Fibroblast of skin of back (primary cell): ENCODE data around the gene FRY.
A peak's percentile ranks its signal among the peaks of the same experiment; 100 is the strongest.

ENCODE experiments used
- DNase-seq: peaks from one replicate; pipeline ENCODE4 v3.0.0-alpha.2; 2013

FRY gene

DNA sequence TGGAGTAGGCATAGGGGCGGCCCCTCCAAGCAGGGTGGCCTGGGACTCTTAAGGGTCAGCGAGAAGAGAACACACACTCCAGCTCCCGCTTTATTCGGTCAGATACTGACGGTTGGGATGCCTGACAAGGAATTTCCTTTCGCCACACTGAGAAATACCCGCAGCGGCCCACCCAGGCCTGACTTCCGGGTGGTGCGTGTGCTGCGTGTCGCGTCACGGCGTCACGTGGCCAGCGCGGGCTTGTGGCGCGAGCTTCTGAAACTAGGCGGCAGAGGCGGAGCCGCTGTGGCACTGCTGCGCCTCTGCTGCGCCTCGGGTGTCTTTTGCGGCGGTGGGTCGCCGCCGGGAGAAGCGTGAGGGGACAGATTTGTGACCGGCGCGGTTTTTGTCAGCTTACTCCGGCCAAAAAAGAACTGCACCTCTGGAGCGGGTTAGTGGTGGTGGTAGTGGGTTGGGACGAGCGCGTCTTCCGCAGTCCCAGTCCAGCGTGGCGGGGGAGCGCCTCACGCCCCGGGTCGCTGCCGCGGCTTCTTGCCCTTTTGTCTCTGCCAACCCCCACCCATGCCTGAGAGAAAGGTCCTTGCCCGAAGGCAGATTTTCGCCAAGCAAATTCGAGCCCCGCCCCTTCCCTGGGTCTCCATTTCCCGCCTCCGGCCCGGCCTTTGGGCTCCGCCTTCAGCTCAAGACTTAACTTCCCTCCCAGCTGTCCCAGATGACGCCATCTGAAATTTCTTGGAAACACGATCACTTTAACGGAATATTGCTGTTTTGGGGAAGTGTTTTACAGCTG is 283.9 kb downstream of the FRY start, which contains the start of the genes BRCA2 and ZAR1L:
Gene BRCA2, plus strand, starts transcription at position 271 of the 790 bp plus-strand sequence. CDS start 953 bp downstream, outside the sequence.
Gene ZAR1L, minus strand, starts transcription at position 126 of the 790 bp plus-strand sequence. CDS start 3,438 bp downstream, outside the sequence.
- peak; percentile 92 for DNase-seq

DNA sequence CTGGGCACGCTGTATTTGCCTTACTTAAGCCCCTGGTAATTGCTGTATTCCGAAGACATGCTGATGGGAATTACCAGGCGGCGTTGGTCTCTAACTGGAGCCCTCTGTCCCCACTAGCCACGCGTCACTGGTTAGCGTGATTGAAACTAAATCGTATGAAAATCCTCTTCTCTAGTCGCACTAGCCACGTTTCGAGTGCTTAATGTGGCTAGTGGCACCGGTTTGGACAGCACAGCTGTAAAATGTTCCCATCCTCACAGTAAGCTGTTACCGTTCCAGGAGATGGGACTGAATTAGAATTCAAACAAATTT is 284.4 kb downstream of the FRY start:
- no peak for DNase-seq

DNA sequence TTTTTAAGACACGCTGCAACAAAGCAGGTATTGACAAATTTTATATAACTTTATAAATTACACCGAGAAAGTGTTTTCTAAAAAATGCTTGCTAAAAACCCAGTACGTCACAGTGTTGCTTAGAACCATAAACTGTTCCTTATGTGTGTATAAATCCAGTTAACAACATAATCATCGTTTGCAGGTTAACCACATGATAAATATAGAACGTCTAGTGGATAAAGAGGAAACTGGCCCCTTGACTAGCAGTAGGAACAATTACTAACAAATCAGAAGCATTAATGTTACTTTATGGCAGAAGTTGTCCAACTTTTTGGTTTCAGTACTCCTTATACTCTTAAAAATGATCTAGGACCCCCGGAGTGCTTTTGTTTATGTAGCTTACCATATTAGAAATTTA is 284.9 kb downstream of the FRY start:
- DNase-seq, result no peak

DNA sequence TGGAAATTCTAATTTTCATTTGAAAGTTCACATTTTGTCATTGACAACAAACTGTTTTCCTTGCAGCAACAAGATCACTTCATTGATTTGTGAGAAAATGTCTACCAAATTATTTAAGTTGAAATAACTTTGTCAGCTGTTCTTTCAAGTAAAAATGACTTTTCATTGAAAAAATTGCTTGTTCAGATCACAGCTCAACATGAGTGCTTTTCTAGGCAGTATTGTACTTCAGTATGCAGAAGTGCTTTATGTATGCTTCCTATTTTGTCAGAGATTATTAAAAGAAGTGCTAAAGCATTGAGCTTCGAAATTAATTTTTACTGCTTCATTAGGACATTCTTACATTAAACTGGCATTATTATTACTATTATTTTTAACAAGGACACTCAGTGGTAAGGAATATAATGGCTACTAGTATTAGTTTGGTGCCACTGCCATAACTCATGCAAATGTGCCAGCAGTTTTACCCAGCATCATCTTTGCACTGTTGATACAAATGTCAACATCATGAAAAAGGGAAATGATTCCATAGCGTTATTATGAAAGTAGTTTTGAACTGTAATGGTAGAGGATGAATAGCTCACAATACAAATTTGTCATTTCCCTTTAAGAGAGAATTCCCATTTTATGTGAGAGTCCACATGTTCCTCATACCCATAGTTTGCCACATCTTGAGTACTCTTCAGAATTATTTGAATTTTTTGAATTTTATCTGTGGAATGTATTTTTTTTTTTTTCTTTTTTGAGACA is 286.3 kb downstream of the FRY start:
- DNase-seq, result peak; percentile 25

DNA sequence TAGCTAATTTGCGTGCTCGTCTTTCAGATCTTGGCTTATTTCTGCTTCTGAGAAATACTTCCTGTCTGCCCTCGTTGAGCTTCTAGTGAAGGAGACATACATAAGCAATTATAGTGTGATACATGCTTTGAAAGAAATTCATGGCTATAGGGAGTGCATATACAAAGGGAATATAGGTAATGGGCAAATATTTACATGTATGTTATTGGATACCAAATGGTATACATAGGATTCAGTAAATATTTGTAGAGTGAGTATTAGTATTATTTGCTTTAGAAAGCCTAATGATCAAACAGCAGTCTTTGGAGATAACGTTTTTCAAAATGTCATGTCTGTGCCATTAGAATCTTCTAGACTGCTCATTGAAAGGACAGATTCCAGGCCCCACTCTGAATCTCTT is 289.0 kb downstream of the FRY start:
- DNase-seq, result no peak

DNA sequence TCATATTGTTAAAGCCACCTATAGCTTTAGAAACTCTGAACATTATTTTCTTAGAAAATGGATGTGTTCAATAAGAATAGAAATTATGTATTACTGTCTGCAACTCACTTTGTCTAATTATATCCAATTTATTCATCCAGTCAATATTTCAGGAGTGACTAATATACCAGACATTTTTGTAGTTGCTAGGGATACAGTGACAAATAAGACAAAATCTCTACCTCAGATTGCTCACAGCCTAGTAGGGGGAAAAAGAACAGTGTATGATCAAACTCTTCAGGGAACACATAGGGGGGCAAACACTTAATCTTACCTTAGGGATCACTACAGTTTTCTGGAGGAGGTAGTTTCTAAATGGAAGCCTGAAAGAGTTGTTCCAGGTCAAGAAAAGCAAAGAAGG is 292.3 kb downstream of the FRY start:
- peak; percentile 85 for DNase-seq

DNA sequence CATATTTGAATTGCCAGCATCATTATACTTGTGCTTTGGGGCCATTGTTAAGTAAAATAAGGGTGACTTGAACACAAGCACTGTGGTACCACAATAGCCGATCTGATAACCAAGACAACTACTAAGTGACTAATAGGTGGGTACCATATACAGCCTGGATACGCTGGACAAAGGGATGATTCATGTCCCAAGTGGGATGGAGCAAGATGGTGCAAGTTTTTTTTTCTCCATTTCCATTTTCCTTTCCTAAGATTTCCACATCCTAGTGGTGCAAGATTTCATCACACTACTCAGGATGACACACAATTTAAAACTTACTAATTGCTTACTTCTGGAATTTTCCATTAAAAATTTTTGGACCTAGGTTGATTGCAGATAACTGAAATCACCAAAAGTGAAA is 298.9 kb downstream of the FRY start:
- peak; percentile 55 for DNase-seq

DNA sequence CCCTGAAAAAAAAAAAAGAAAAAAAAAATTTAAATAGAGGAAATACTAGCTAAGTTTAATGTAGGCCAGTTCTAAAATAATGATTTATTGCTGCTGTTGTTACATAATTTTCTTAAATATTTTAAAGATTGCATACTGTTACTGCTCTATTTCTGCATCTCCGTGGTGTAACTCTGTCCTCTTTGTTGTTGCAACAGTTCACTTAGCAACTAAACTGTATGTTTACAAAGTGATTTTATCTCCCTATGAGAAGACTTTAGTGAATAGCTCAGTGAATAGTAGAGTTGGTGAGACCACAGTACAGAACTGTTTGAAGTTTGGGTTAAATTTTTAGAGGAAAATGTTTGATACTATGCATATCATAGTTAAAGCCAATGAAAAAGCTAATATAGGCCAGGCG is 303.1 kb downstream of the FRY start:
- peak; percentile 5 for DNase-seq

DNA sequence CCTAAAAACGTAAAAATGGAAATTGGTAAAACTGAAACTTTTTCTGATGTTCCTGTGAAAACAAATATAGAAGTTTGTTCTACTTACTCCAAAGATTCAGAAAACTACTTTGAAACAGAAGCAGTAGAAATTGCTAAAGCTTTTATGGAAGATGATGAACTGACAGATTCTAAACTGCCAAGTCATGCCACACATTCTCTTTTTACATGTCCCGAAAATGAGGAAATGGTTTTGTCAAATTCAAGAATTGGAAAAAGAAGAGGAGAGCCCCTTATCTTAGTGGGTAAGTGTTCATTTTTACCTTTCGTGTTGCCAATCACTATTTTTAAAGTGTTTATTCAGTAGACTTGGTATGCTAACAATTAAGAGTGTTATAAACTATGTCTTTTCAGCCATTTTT is 309.3 kb downstream of the FRY start:
- no peak for DNase-seq

DNA sequence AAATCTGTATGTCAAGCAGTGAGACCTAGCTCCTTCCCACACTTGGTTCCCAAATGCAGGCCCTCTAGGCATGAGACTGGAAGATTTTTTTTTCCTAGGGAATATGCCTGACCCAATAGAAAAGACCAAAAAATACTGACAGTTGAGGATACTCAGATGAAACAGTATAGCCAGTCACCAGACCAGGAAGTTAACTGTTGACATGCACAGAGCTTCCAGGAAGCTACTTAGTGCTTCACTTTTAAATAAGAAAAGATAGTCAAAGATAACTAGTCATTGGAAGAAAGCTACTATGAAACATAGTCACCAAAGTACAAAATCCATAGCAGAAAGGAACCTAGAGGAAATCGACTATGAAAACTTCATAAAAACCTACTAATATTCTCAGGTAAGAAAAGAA is 316.1 kb downstream of the FRY start:
- DNase-seq, result no peak
